Measurements from ENCODE around the gene MSI2. TPM values are rescaled to one million over a fixed set of nuclear protein-coding genes. Genes with fewer than 3 reads are reported as not detected.

The MSI2 gene
- total RNA-seq, 1 donor from 2014 or later: 31.3 TPM

- intact Hi-C loops (cut with DNase I): no loop called here
- Histone ChIP-seq H3K36me3 (no peaks in the 10 kb centered on the region), H3K4me3 (no peak overlapping the region), H3K27ac (no peak overlapping the region), H3K9me3 (no peaks in the 10 kb centered on the region), H3K4me1 (peaks cover 7% of the 10 kb centered on the region), H3K27me3 (no peaks in the 10 kb centered on the region)
- no peak for TF ChIP-seq CTCF (IDR thresholded peaks at IDR 0.05)
- DNase-seq: no peak
- no peak for ATAC-seq
Observed at GRCh38 chr17:57561072-57561861, 304.9 kb downstream of the MSI2 start.

GRCh38 chr17:57562184-57562698, 305.9 kb downstream of the MSI2 start:
- Histone ChIP-seq H3K4me3 (no peak overlapping the region), H3K9me3 (no peaks in the 10 kb centered on the region), H3K27me3 (no peaks in the 10 kb centered on the region), H3K27ac (no peak overlapping the region), H3K4me1 (peaks cover 7% of the 10 kb centered on the region), H3K36me3 (no peaks in the 10 kb centered on the region)
- no peak for ATAC-seq
- intact Hi-C loops (cut with DNase I): no loop called here
- DNase-seq: no peak
- no peak for TF ChIP-seq CTCF (IDR thresholded peaks at IDR 0.05)

GRCh38 chr17:57563958-57564357, 307.6 kb downstream of the MSI2 start:
- Histone ChIP-seq H3K4me3 (no peak overlapping the region), H3K4me1 (no peaks in the 10 kb centered on the region), H3K27me3 (no peaks in the 10 kb centered on the region), H3K9me3 (no peaks in the 10 kb centered on the region), H3K36me3 (no peaks in the 10 kb centered on the region), H3K27ac (no peak overlapping the region)
- DNase-seq (no peak), ATAC-seq (no peak)
- intact Hi-C loops (cut with DNase I): no loop called here
- no peak for TF ChIP-seq CTCF (IDR thresholded peaks at IDR 0.05)

GRCh38 chr17:57565176-57565575, 308.9 kb downstream of the MSI2 start:
- TF ChIP-seq CTCF (IDR thresholded peaks at IDR 0.05): no peak
- no peak for ATAC-seq
- no peak for DNase-seq
- H3K9me3 ChIP-seq: no peaks in the 10 kb centered on the region
- no peaks in the 10 kb centered on the region for H3K36me3 ChIP-seq
- no peaks in the 10 kb centered on the region for H3K27me3 ChIP-seq
- intact Hi-C loops (cut with DNase I): no loop called here
- no peaks in the 10 kb centered on the region for H3K4me1 ChIP-seq
- H3K27ac ChIP-seq: no peak overlapping the region
- H3K4me3 ChIP-seq: no peak overlapping the region

GRCh38 chr17:57566721-57567120, 310.4 kb downstream of the MSI2 start:
- intact Hi-C loops (cut with DNase I): no loop called here
- H3K9me3 ChIP-seq: no peaks in the 10 kb centered on the region
- no peaks in the 10 kb centered on the region for H3K36me3 ChIP-seq
- H3K4me3 ChIP-seq: no peak overlapping the region
- DNase-seq: no peak
- no peaks in the 10 kb centered on the region for H3K4me1 ChIP-seq
- H3K27ac ChIP-seq: no peak overlapping the region
- no peak for ATAC-seq
- H3K27me3 ChIP-seq: no peaks in the 10 kb centered on the region
- TF ChIP-seq CTCF (IDR thresholded peaks at IDR 0.05): no peak

All from upper lobe of right lung (tissue), 1 donor.